NCI-H226 (cell line): ENCODE measurements around the gene TIMM44.
"Not testable (repeated sequence)": the region's sequence is repeated elsewhere in the genome, so short reads cannot be mapped to it uniquely, and the experiment has no call there.

ENCODE experiments used
- DNase-seq: peaks from one replicate; pipeline ENCODE4 v3.0.0-alpha.2; 2015

TIMM44 gene

GRCh38 chr19:7897292-7897691, 46.2 kb downstream of the TIMM44 start:
- DNase-seq, result no peak

- DNase-seq, result no peak
These were observed 47.9 kb downstream of the TIMM44 start for GRCh38 chr19:7895565-7895964.

GRCh38 chr19:7894612-7895309, 48.7 kb downstream of the TIMM44 start:
- no peak for DNase-seq

- not testable (repeated sequence) for DNase-seq
These were observed 49.9 kb downstream of the TIMM44 start for GRCh38 chr19:7893362-7894101.

GRCh38 chr19:7888826-7889217, 54.6 kb downstream of the TIMM44 start:
- no peak for DNase-seq

GRCh38 chr19:7888145-7888825, 55.2 kb downstream of the TIMM44 start, which contains the start of gene LRRC8E:
TSS of gene LRRC8E (plus strand) at chr19:7888510. CDS start at chr19:7895604, 7,094 bp downstream.
- peak; percentile 73 for DNase-seq

GRCh38 chr19:7887408-7888144, 55.9 kb downstream of the TIMM44 start:
- DNase-seq, result no peak

- no peak for DNase-seq
These were observed 57.6 kb downstream of the TIMM44 start for GRCh38 chr19:7885818-7886217.

- DNase-seq, result peak; percentile 40
These were observed 59.5 kb downstream of the TIMM44 start for GRCh38 chr19:7883796-7884570.

GRCh38 chr19:7883105-7883504, 60.4 kb downstream of the TIMM44 start:
- no peak for DNase-seq

- DNase-seq, result no peak
These were observed 61.6 kb downstream of the TIMM44 start for GRCh38 chr19:7881910-7882309.

- no peak for DNase-seq
These were observed 63.6 kb downstream of the TIMM44 start for GRCh38 chr19:7879836-7880235.

GRCh38 chr19:7879111-7879807, 64.2 kb downstream of the TIMM44 start:
- no peak for DNase-seq

GRCh38 chr19:7877249-7877836, 66.1 kb downstream of the TIMM44 start:
- DNase-seq, result no peak
